SK-N-SH (cell line): ENCODE data around the gene NLGN3. TPM values are rescaled to one million over a fixed set of nuclear protein-coding genes. Genes with fewer than 3 reads are reported as not detected.
A peak's percentile ranks its signal among the peaks of the same experiment; 100 is the strongest.

Source experiments
- CTCF ChIA-PET: fragments of 300-600, 350-600 bp; formaldehyde crosslinking; extraction: SDS; loops from one replicate; lab custom pipeline; 2021; lab: Yijun Ruan, JAX
- POLR2A ChIA-PET: fragments of 350-600 bp; sonication (Branson Sonifier 250); formaldehyde crosslinking; extraction: SDS; loops from one replicate; lab custom pipeline; 2020; ENCODE audit warnings: antibody characterized with exemption, inconsistent platforms; lab: Yijun Ruan, JAX
- DNase-seq: peaks from one replicate; pipeline ENCODE4 v3.0.0; 2012
- H2AFZ ChIP-seq: fragments of 200-600 bp; sonication (generic); 2 replicates; pipeline ENCODE4 v1.8.1; 2016; ENCODE audit warnings: antibody characterized with exemption, mild to moderate bottlenecking, low read depth
- H3F3A ChIP-seq: fragments of 200-600 bp; sonication (generic); replicated peaks from 2 replicates; pipeline ENCODE3; 2016; ENCODE audit warnings: antibody characterized with exemption, mild to moderate bottlenecking; ENCODE audit not compliant: insufficient read depth
- H3K27ac ChIP-seq, 2 experiments: fragments of 200-500 bp in 1 of 2; fragments of 200-600 bp in 1 of 2; sonication (Bioruptor generic) in 1 of 2; sonication (generic), shearing (Covaris generic) in 1 of 2; 2 replicates each; pipeline versions ENCODE4 v1.5.1 to v1.6.1; 2014 to 2016; ENCODE audit warnings: low read depth in 2 of 2, inconsistent platforms in 1 of 2, low read length in 1 of 2, mild to moderate bottlenecking in 1 of 2, mixed read lengths in 1 of 2
- H3K27me3 ChIP-seq: fragments of 200-600 bp; sonication (generic), shearing (Covaris generic); 2 replicates; pipeline ENCODE4 v1.6.1; 2016; ENCODE audit warnings: mixed run types; ENCODE audit not compliant: insufficient read depth
- H3K36me3 ChIP-seq, 2 experiments: fragments of 200-500 bp in 1 of 2; fragments of 200-600 bp in 1 of 2; sonication (Bioruptor generic) in 1 of 2; sonication (generic) in 1 of 2; replicated peaks in 1 of 2; 2 replicates each; pipeline versions ENCODE3 to v1.5.1; 2014 to 2016; ENCODE audit warnings: low read length in 1 of 2, mild to moderate bottlenecking in 1 of 2; ENCODE audit not compliant: insufficient read depth in 2 of 2, control insufficient read depth in 1 of 2
- H3K4me1 ChIP-seq, 2 experiments: fragments of 200-500 bp in 1 of 2; fragments of 200-600 bp in 1 of 2; sonication (Bioruptor generic) in 1 of 2; sonication (generic), shearing (Covaris generic) in 1 of 2; 2 replicates each; pipeline versions ENCODE4 v1.5.1 to v1.6.1; 2014 to 2016; ENCODE audit warnings: low read depth in 1 of 2, low read length in 1 of 2, mixed run types in 1 of 2; ENCODE audit not compliant: insufficient read depth in 2 of 2, control insufficient read depth in 1 of 2
- H3K4me2 ChIP-seq: fragments of 200-600 bp; sonication (generic), shearing (Covaris generic); 2 replicates; pipeline ENCODE4 v1.6.1; 2017; ENCODE audit warnings: mixed run types
- H3K4me3 ChIP-seq, 2 experiments: fragments of 200-500 bp in 1 of 2; fragments of 200-600 bp in 1 of 2; sonication (Bioruptor generic) in 1 of 2; sonication (generic), shearing (Covaris generic) in 1 of 2; 2 replicates each; pipeline versions ENCODE4 v1.5.1 to v1.8.1; 2014 to 2016; ENCODE audit warnings: low read depth in 2 of 2, inconsistent platforms in 1 of 2, low read length in 1 of 2, mild to moderate bottlenecking in 1 of 2, mixed read lengths in 1 of 2, moderate library complexity in 1 of 2
- H3K79me2 ChIP-seq: fragments of 200-600 bp; sonication (generic); 2 replicates; pipeline ENCODE4 v1.8.1; 2017; ENCODE audit warnings: mild to moderate bottlenecking; ENCODE audit not compliant: insufficient read depth
- H3K9ac ChIP-seq: fragments of 200-600 bp; sonication (generic); 2 replicates; pipeline ENCODE4 v1.6.1; 2017; ENCODE audit warnings: mixed run types
- H3K9me2 ChIP-seq: fragments of 200-600 bp; sonication (generic); 2 replicates; pipeline ENCODE4 v1.6.1; 2017; ENCODE audit warnings: mixed run types
- H3K9me3 ChIP-seq: fragments of 200-600 bp; sonication (generic); 2 replicates; pipeline ENCODE4 v1.6.1; 2017; ENCODE audit warnings: mixed run types, mild to moderate bottlenecking, moderate library complexity
- H4K20me1 ChIP-seq: fragments of 200-600 bp; sonication (generic); 2 replicates; pipeline ENCODE4 v1.6.1; 2017; ENCODE audit warnings: mild to moderate bottlenecking, mixed run types; ENCODE audit not compliant: insufficient read depth
- ELF1 ChIP-seq: IDR thresholded peaks from 2 replicates; pipeline ENCODE4 v1.4.0; 2012
- FOSL2 ChIP-seq: IDR thresholded peaks from 2 replicates; pipeline ENCODE4 v1.4.0; 2012; ENCODE audit warnings: low read depth, mild to moderate bottlenecking, moderate library complexity, borderline replicate concordance
- FOXM1 ChIP-seq: IDR thresholded peaks from 2 replicates; pipeline ENCODE4 v1.4.0; 2012; ENCODE audit warnings: low read depth, mild to moderate bottlenecking
- GATA2 ChIP-seq: sonication (generic); formaldehyde crosslinking; IDR thresholded peaks from 2 replicates; pipeline ENCODE4 v1.5.0; 2020; ENCODE audit warnings: mild to moderate bottlenecking, missing genetic modification reagents
- JUND ChIP-seq: IDR thresholded peaks from 2 replicates; pipeline ENCODE4 v1.4.0; 2012
- MEF2A ChIP-seq: IDR thresholded peaks from 2 replicates; pipeline ENCODE4 v1.4.0; 2012; ENCODE audit warnings: low read depth, borderline replicate concordance
- MXI1 ChIP-seq: IDR thresholded peaks from 2 replicates; pipeline ENCODE4 v1.6.1; 2012; ENCODE audit warnings: mild to moderate bottlenecking, low read depth, low read length, improper control_type of control experiment
- NRF1 ChIP-seq: IDR thresholded peaks from 2 replicates; pipeline ENCODE4 v1.6.1; 2012; ENCODE audit warnings: low read depth, mild to moderate bottlenecking, low read length
- RFX5 ChIP-seq: IDR thresholded peaks from 2 replicates; pipeline ENCODE4 v1.6.1; 2012; ENCODE audit warnings: mild to moderate bottlenecking, improper control_type of control experiment, low read length
- RXRA ChIP-seq: IDR thresholded peaks from 2 replicates; pipeline ENCODE4 v1.4.0; 2012; ENCODE audit warnings: low read depth, mild to moderate bottlenecking, borderline replicate concordance
- SMC3 ChIP-seq: IDR thresholded peaks from 2 replicates; pipeline ENCODE4 v1.6.1; 2012; ENCODE audit warnings: low read depth, low read length, improper control_type of control experiment
- TEAD4 ChIP-seq: IDR thresholded peaks from 2 replicates; pipeline ENCODE4 v1.4.0; 2012; ENCODE audit warnings: mild to moderate bottlenecking, borderline replicate concordance; ENCODE audit not compliant: insufficient read depth
- WGBS: methylation state at CpG from one replicate; pipeline ENCODE4 v1.1.6; 2017; ENCODE audit warnings: low lambda C conversion rate; 5-methylcytosine and 5-hydroxymethylcytosine counted together
- polyA plus RNA-seq, 3 experiments: library from polyadenylated mRNA; depleted of rRNA; stranded (reverse); fragments of >200 nt; gene quantifications; 2 replicates each; pipeline ENCODE4 v1.2.3, GENCODE V29; 2012
- TF ChIP-seq, protein P1 (sequence below): IDR thresholded peaks from 2 replicates; pipeline ENCODE4 v1.4.0; 2012; ENCODE audit warnings: low read depth, borderline replicate concordance
- TF ChIP-seq, protein P2 (sequence below): fragments of 200-600 bp; sonication (generic); IDR thresholded peaks from 2 replicates; pipeline ENCODE4 v1.6.1; 2017; ENCODE audit warnings: antibody characterized with exemption, mild to moderate bottlenecking, moderate library complexity

Gene NLGN3
- polyA plus RNA-seq, 1 of the 3 experiments (the other 2 are of a cell fraction), result 5.3 TPM

DNA sequence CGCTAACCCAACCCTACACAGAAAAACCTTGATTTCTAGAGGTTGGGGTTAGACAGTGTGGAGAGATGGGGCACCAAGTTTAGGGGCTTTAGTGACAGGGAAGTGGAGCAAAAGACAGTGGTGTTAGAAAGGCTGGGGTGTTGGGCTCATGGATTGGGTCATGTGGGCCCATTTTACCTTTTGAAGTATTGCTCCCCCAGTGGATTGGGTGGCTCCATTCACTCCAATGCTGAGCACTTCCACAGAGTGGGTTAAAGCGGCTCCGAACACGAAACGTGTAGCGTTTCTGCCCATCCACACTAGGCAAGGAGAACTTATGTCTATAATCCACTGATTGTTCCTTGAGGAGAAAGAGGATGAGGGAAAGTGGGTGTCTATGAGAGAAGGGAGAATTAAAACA is 35.6 kb upstream of the NLGN3 start (continued):
- TF ChIP-seq MXI1 (no peak), GATA2 (CRISPR knock-in tag) (no peak), TEAD4 (no peak)
- TF ChIP-seq, all 33 proteins: peak for 0

DNA sequence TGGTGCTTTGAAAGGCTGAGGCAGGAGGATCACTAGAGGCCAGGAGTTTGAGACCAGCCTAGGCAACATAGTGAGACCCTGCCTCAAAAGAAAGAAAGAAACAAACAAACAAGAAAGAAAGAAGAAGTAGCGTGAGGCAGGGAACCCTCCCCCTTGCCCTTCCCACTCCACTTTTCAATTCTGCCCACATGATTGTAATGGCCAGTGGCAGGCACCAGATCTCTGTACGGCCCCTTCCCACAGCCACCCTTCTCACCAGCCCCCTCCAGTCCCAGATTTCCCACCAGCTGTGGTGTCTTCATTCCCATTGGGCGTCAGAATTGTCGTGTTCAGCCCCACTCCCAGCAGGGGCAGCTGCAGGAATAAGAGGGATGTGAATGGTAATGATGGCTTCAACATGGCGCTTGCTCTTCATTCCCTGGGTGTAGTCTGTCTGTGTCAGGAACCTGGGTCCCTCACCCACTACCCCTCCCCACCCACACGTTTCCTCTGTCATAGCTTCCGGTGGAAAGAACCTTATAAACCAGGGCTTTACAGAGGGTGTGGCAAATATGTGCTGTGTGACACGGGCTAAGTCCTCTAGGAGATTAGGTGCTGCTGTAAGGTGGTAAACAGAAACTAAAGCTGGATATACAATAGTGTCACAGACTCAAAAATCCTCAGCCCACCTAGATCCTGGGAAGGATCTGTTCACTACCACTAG is 33.3 kb upstream of the NLGN3 start, which contains the start of gene IL2RG:
TSS of gene IL2RG (minus strand) at position 437 of the 703 bp plus-strand sequence. CDS start at position 399, 38 bp downstream.
- H3K9me3 ChIP-seq, result no peaks in the 10 kb centered on the region
- H2AFZ ChIP-seq, result 0 out of 2 replicates have a peak within 1 kb of the TSS, but pooled peaks have one; percentile 35
- no peak for TF ChIP-seq MEF2A
- no peak for TF ChIP-seq GATA2 (CRISPR knock-in tag)
- TF ChIP-seq RXRA, result no peak
- TF ChIP-seq ELF1, result no peak
- no peak for TF ChIP-seq RFX5
- TF ChIP-seq JUND, result no peak
- no peak for TF ChIP-seq SMC3
- TF ChIP-seq FOSL2, result no peak
- no peak for TF ChIP-seq NRF1
- TF ChIP-seq, protein P1, sequence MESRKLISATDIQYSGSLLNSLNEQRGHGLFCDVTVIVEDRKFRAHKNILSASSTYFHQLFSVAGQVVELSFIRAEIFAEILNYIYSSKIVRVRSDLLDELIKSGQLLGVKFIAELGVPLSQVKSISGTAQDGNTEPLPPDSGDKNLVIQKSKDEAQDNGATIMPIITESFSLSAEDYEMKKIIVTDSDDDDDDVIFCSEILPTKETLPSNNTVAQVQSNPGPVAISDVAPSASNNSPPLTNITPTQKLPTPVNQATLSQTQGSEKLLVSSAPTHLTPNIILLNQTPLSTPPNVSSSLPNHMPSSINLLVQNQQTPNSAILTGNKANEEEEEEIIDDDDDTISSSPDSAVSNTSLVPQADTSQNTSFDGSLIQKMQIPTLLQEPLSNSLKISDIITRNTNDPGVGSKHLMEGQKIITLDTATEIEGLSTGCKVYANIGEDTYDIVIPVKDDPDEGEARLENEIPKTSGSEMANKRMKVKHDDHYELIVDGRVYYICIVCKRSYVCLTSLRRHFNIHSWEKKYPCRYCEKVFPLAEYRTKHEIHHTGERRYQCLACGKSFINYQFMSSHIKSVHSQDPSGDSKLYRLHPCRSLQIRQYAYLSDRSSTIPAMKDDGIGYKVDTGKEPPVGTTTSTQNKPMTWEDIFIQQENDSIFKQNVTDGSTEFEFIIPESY, result no peak
- TF ChIP-seq, protein P2, sequence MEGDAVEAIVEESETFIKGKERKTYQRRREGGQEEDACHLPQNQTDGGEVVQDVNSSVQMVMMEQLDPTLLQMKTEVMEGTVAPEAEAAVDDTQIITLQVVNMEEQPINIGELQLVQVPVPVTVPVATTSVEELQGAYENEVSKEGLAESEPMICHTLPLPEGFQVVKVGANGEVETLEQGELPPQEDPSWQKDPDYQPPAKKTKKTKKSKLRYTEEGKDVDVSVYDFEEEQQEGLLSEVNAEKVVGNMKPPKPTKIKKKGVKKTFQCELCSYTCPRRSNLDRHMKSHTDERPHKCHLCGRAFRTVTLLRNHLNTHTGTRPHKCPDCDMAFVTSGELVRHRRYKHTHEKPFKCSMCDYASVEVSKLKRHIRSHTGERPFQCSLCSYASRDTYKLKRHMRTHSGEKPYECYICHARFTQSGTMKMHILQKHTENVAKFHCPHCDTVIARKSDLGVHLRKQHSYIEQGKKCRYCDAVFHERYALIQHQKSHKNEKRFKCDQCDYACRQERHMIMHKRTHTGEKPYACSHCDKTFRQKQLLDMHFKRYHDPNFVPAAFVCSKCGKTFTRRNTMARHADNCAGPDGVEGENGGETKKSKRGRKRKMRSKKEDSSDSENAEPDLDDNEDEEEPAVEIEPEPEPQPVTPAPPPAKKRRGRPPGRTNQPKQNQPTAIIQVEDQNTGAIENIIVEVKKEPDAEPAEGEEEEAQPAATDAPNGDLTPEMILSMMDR, result no peak
- TF ChIP-seq FOXM1, result no peak
- no peaks in the 10 kb centered on the region for H4K20me1 ChIP-seq
- POLR2A ChIA-PET, result interaction anchor here (1.4 kb wide), 1 partner anchor 8 kb away, joined by 5 read pairs; no protein-coding TSS in a partner anchor
- H3F3A ChIP-seq, result no peaks in the 10 kb centered on the region
- no peak within 1 kb of the TSS for H3K9ac ChIP-seq
- H3K9me2 ChIP-seq, result no peaks in the 10 kb centered on the region
- 51% methylated on average over 8 of the region's 8 CpGs for WGBS
- no peaks in the 10 kb centered on the region for H3K79me2 ChIP-seq
- no peaks in the 10 kb centered on the region; the same call in 1 of the 2 replicates for H3K27me3 ChIP-seq
- H3K4me3 ChIP-seq, result no peak within 1 kb of the TSS
- no peak within 1 kb of the TSS for H3K27ac ChIP-seq
- H3K36me3 ChIP-seq, result no peaks in the 10 kb centered on the region
- H3K4me2 ChIP-seq, result no peak within 1 kb of the TSS
- DNase-seq, result no peak
- CTCF ChIA-PET, result interaction anchor here (1.1 to 1.2 kb wide), 3 partner anchors 9 to 18 kb away, joined by 4 to 5 read pairs (median 4); no protein-coding TSS in a partner anchor
- H3K4me1 ChIP-seq, result peaks cover 0 to 4% of the 10 kb centered on the region in 2 experiments; a peak in 1 of 4 replicates
